Measurements from ENCODE around the gene S1PR4. TPM values are rescaled to one million over a fixed set of nuclear protein-coding genes. Genes with fewer than 3 reads are reported as not detected.

Gene S1PR4
- total and polyA plus RNA-seq, 9 of the 15 experiments (the other 6 are each of a cell fraction or from before 2014, with no cell fraction given), result 0.27 TPM; not detected in 8

GRCh38 chr19:3185461-3186159 is 7.0 kb downstream of the S1PR4 start, which contains the start of gene NCLN (continued):
- TF ChIP-seq, protein P1, sequence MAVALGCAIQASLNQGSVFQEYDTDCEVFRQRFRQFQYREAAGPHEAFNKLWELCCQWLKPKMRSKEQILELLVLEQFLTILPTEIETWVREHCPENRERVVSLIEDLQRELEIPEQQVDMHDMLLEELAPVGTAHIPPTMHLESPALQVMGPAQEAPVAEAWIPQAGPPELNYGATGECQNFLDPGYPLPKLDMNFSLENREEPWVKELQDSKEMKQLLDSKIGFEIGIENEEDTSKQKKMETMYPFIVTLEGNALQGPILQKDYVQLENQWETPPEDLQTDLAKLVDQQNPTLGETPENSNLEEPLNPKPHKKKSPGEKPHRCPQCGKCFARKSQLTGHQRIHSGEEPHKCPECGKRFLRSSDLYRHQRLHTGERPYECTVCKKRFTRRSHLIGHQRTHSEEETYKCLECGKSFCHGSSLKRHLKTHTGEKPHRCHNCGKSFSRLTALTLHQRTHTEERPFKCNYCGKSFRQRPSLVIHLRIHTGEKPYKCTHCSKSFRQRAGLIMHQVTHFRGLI (CRISPR knock-in tag; IDR thresholded peaks at IDR 0.05), result no peak
- TF ChIP-seq HDAC6 (IDR thresholded peaks at IDR 0.05; ENCODE audit: low read depth, low read length) (no peak), ZC3H4 (CRISPR knock-in tag; IDR thresholded peaks at IDR 0.05; ENCODE audit: borderline replicate concordance) (no peak), DNMT1 (IDR thresholded peaks at IDR 0.05) (no peak), PHTF2 (CRISPR knock-in tag; IDR thresholded peaks at IDR 0.05) (no peak), FOXA3 (CRISPR knock-in tag; conservative IDR thresholded peaks at IDR 0.05 in 1 of 2, IDR thresholded peaks at IDR 0.05 in 1 of 2) (no peak), DPF2 (IDR thresholded peaks at IDR 0.05) (no peak), EZH2 (IDR thresholded peaks at IDR 0.05; ENCODE audit: borderline replicate concordance, low read depth, low read length) (no peak), CEBPB (tag; IDR thresholded peaks at IDR 0.05) (no peak), CBX3 (IDR thresholded peaks at IDR 0.05; ENCODE audit: borderline replicate concordance in 1 of 2, low read length in 2 of 2) (0 out of 3 replicates have a peak, but pooled peaks of 1 of the 2 experiments have one; percentile 25), ZSCAN32 (CRISPR knock-in tag; IDR thresholded peaks at IDR 0.05) (no peak), POLR3A (IDR thresholded peaks at IDR 0.05; ENCODE audit: borderline replicate concordance, extremely low read depth, insufficient read depth, insufficient read length) (no peak), SMAD2 (IDR thresholded peaks at IDR 0.05; ENCODE audit: low read depth, low read length) (no peak), CREM (IDR thresholded peaks at IDR 0.05; ENCODE audit: low read depth) (peak; percentile 51), RAD51 (IDR thresholded peaks at IDR 0.05; ENCODE audit: borderline replicate concordance, low read depth) (no peak), SMARCC2 (IDR thresholded peaks at IDR 0.05; ENCODE audit: low read depth) (no peak), CEBPZ (IDR thresholded peaks at IDR 0.05; ENCODE audit: borderline replicate concordance, low read depth, low read length) (no peak), ZNF253 (CRISPR knock-in tag; conservative IDR thresholded peaks at IDR 0.05) (no peak)
- TF ChIP-seq, protein P2, sequence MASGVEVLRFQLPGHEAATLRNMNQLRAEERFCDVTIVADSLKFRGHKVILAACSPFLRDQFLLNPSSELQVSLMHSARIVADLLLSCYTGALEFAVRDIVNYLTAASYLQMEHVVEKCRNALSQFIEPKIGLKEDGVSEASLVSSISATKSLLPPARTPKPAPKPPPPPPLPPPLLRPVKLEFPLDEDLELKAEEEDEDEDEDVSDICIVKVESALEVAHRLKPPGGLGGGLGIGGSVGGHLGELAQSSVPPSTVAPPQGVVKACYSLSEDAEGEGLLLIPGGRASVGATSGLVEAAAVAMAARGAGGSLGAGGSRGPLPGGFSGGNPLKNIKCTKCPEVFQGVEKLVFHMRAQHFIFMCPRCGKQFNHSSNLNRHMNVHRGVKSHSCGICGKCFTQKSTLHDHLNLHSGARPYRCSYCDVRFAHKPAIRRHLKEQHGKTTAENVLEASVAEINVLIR (CRISPR knock-in tag; IDR thresholded peaks at IDR 0.05), result 0 out of 2 replicates have a peak, but pooled peaks have one; percentile 14
- TF ChIP-seq, protein P3, sequence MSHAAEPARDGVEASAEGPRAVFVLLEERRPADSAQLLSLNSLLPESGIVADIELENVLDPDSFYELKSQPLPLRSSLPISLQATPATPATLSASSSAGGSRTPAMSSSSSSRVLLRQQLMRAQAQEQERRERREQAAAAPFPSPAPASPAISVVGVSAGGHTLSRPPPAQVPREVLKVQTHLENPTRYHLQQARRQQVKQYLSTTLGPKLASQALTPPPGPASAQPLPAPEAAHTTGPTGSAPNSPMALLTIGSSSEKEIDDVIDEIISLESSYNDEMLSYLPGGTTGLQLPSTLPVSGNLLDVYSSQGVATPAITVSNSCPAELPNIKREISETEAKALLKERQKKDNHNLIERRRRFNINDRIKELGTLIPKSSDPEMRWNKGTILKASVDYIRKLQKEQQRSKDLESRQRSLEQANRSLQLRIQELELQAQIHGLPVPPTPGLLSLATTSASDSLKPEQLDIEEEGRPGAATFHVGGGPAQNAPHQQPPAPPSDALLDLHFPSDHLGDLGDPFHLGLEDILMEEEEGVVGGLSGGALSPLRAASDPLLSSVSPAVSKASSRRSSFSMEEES (CRISPR knock-in tag; IDR thresholded peaks at IDR 0.05), result no peak

All from K562 (cell line).